Kidney (tissue), 14 donors: Measurements from ENCODE around the gene GLT1D1. TPM values are rescaled to one million over a fixed set of nuclear protein-coding genes. Genes with fewer than 3 reads are reported as not detected.

Experiments
- DNase-seq, 5 donors: peaks; one replicate each; pipeline ENCODE4 v3.0.0-alpha.2; 2013 to 2020
- FAIRE-seq: peaks from 2 replicates; lab custom pipeline; 2012; peaks lifted over from hg19 to GRCh38; lab: Jason Lieb, UNC
- H3K27ac ChIP-seq, 2 donors: one replicate each; pipeline ENCODE4 v1.7.0; 2013; ENCODE audit warnings: low read depth in 2 of 2, low read length in 2 of 2, inconsistent platforms in 1 of 2
- H3K27me3 ChIP-seq: one replicate; pipeline ENCODE4 v1.7.1; 2013; ENCODE audit warnings: low read length, inconsistent platforms; ENCODE audit not compliant: control insufficient read depth, insufficient read depth
- H3K36me3 ChIP-seq, 3 donors: one replicate each; pipeline versions ENCODE4 v1.7.0 to v1.7.1; 2013; ENCODE audit warnings: low read length in 3 of 3, control low read depth in 1 of 3, inconsistent platforms in 1 of 3; ENCODE audit not compliant: insufficient read depth in 3 of 3, control insufficient read depth in 2 of 3
- H3K4me1 ChIP-seq, 3 donors: one replicate each; pipeline versions ENCODE4 v1.7.0 to v1.7.1; 2013; ENCODE audit warnings: low read length in 3 of 3, inconsistent platforms in 1 of 3, low read depth in 1 of 3; ENCODE audit not compliant: control insufficient read depth in 2 of 3, insufficient read depth in 2 of 3
- H3K4me3 ChIP-seq, 3 donors: one replicate each; pipeline versions ENCODE4 v1.7.0 to v1.8.1; 2013; ENCODE audit warnings: low read length in 3 of 3, control low read depth in 1 of 3, inconsistent platforms in 1 of 3
- H3K9ac ChIP-seq, 3 donors: one replicate each; pipeline versions ENCODE4 v1.7.0 to v1.7.1; 2013; ENCODE audit warnings: low read length in 3 of 3, control low read depth in 1 of 3, inconsistent platforms in 1 of 3
- H3K9me3 ChIP-seq, 3 donors: one replicate each; pipeline versions ENCODE4 v1.7.0 to v1.7.1; 2013; ENCODE audit warnings: low read length in 3 of 3, control low read depth in 1 of 3, inconsistent platforms in 1 of 3; ENCODE audit not compliant: control insufficient read depth in 2 of 3, insufficient read depth in 1 of 3
- intact Hi-C: fragments of 100-400 bp; cut with DNase I; formaldehyde crosslinking; loops from one replicate; pipeline ENCODE4 v1.11.1; 2022
- polyA plus RNA-seq: library from polyadenylated mRNA; stranded (reverse); fragments of 350-450 nt; fragmentation: Illumina TruSeq; extraction: RNeasy Lipid Tissue Mini Kit (QIAGEN cat#74804); gene quantifications from one replicate; pipeline ENCODE4 v1.2.3, GENCODE V29; 2014; ENCODE audit warnings: low read depth, low replicate concordance; ENCODE audit not compliant: insufficient read depth
- total RNA-seq: library from RNA; stranded (reverse); fragmentation: NEBNext Ultra II Directional; extraction: Animal tissue kit (Norgen Biotek cat#: 25700); gene quantifications from one replicate; pipeline ENCODE4 v1.2.1, GENCODE V29; 2021
- TF ChIP-seq, protein P1 (sequence below): IDR thresholded peaks from 3 replicates; pipeline ENCODE4 v1.5.1; 2012; ENCODE audit warnings: mild to moderate bottlenecking, moderate library complexity, borderline replicate concordance; ENCODE audit not compliant: insufficient read depth; ENCODE audit errors: extremely low read depth
- donor health status: control.
- donor health status: control.
- donor health status: control.
- donor health status: control.
- donor health status: control.
- donor health status: DM: yes; HTN: yes; CAD: no.
- donor health status: Normal renal cell carcinoma (clear cell type).

GLT1D1 gene
- total and polyA plus RNA-seq, 2 donors from 2014 or later, result 0.41 to 0.45 TPM

DNA sequence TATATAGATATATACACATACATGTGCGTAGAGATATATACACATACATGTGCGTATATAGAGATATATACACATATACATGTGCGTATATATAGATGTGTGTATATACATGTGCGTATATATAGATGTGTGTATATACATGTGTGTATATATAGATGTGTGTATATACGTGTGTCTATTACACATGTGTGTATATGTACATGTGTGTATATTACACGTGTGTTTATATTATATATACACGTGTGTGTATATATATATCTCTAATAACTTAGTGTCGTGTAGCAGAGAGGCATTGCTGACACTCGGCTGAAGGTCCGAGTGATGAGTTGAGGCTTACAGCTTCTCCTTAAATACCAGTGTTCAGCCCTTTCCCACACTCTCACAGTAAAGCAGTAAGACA is 133.7 kb downstream of the GLT1D1 start:
- Histone ChIP-seq H3K4me3 (no peak overlapping the region), H3K9ac (no peak overlapping the region), H3K36me3 (no peaks in the 10 kb centered on the region), H3K4me1 (no peaks in the 10 kb centered on the region), H3K27me3 (no peaks in the 10 kb centered on the region), H3K9me3 (no peaks in the 10 kb centered on the region), H3K27ac (no peak overlapping the region)
- FAIRE-seq (no peak), DNase-seq (no peak)
- intact Hi-C loops, result no loop called here
- TF ChIP-seq, protein P1, sequence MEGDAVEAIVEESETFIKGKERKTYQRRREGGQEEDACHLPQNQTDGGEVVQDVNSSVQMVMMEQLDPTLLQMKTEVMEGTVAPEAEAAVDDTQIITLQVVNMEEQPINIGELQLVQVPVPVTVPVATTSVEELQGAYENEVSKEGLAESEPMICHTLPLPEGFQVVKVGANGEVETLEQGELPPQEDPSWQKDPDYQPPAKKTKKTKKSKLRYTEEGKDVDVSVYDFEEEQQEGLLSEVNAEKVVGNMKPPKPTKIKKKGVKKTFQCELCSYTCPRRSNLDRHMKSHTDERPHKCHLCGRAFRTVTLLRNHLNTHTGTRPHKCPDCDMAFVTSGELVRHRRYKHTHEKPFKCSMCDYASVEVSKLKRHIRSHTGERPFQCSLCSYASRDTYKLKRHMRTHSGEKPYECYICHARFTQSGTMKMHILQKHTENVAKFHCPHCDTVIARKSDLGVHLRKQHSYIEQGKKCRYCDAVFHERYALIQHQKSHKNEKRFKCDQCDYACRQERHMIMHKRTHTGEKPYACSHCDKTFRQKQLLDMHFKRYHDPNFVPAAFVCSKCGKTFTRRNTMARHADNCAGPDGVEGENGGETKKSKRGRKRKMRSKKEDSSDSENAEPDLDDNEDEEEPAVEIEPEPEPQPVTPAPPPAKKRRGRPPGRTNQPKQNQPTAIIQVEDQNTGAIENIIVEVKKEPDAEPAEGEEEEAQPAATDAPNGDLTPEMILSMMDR, result no peak

- DNase-seq (no peak), FAIRE-seq (no peak)
- Histone ChIP-seq H3K36me3 (no peaks in the 10 kb centered on the region), H3K9me3 (peaks cover 0 to 3% (median 0%) of the 10 kb centered on the region in 3 donors), H3K27ac (no peak overlapping the region), H3K27me3 (no peaks in the 10 kb centered on the region), H3K4me3 (no peak overlapping the region), H3K9ac (no peak overlapping the region), H3K4me1 (no peaks in the 10 kb centered on the region)
- intact Hi-C loops, result no loop called here
- TF ChIP-seq, protein P1, result no peak
Measured at GRCh38 chr12:128989287-128989686, 136.0 kb downstream of the GLT1D1 start.

DNA sequence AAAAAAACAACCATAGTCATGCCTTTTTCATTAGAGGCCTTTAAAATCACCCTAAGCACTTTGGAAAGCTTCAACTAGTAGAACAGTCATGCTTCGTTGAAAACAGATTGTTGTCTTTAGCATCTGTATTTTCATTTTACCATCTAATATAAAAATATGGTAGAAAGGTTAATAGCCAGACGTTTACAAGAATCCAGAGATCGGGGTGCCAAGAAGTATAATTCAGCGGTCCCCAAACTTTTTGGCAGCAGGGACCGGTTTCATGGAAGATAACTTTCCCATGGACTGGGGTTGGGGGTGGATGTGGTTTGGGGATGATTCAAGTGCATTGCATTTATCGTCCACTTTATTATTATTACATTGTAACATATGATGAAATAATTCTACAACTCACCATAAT is 138.4 kb downstream of the GLT1D1 start:
- H3K9ac ChIP-seq, result no peak overlapping the region
- FAIRE-seq, result no peak

More for the DNA sequence above, 138.4 kb downstream of the GLT1D1 start:
- intact Hi-C loops, result no loop called here
- Histone ChIP-seq H3K36me3 (no peaks in the 10 kb centered on the region), H3K27me3 (no peaks in the 10 kb centered on the region), H3K4me1 (no peaks in the 10 kb centered on the region), H3K9me3 (peaks cover 0 to 3% (median 0%) of the 10 kb centered on the region in 3 donors), H3K27ac (no peak overlapping the region), H3K4me3 (no peak overlapping the region)
- TF ChIP-seq, protein P1, result no peak
- DNase-seq, result no peak
